K562 (cell line): ENCODE measurements around the gene CHST12. TPM values are rescaled to one million over a fixed set of nuclear protein-coding genes. Genes with fewer than 3 reads are reported as not detected.

Experiments used
- ATAC-seq: fragments of 200-7000 bp; cut with Tn5 transposase; 3 replicates; pipeline ENCODE4 v1.9.1; 2020; ENCODE audit warnings: moderate library complexity
- BruUV-seq: library from RNA; stranded (reverse); fragments of 400-500 nt; replicated peaks from 2 replicates; lab custom pipeline; 2021; lab: Mats Ljungman, UMichigan
- CTCF ChIA-PET: fragments of 300-600 bp; formaldehyde crosslinking; extraction: SDS; loops from one replicate; lab custom pipeline; 2021; ENCODE audit warnings: low intra/inter-chr PET ratio; lab: Yijun Ruan, JAX
- POLR2A ChIA-PET: fragments of 300-600, 350-650 bp; sonication (Branson Sonifier 250); formaldehyde crosslinking; extraction: SDS; loops from one replicate; lab custom pipeline; 2021; ENCODE audit warnings: antibody characterized with exemption, inconsistent platforms; lab: Yijun Ruan, JAX
- DNase-seq, 4 experiments: peaks; one replicate each; pipeline versions ENCODE4 v3.0.0 to v3.0.0-alpha.2; 2011 to 2018; ENCODE audit warnings: low spot score in 3 of 4, mixed read lengths in 3 of 4; ENCODE audit errors: extremely low read depth in 1 of 4
- FAIRE-seq: peaks from 2 replicates; lab custom pipeline; 2011; peaks lifted over from hg19 to GRCh38; lab: Jason Lieb, UNC
- H2AFZ ChIP-seq: 2 replicates; pipeline ENCODE4 v1.6.0; 2011; ENCODE audit warnings: low read depth, low read length, control low read depth, inconsistent platforms
- H3K27ac ChIP-seq: fragments of 200-600 bp; 3 replicates; pipeline ENCODE4 v1.8.0; 2011; ENCODE audit warnings: low read depth, mild to moderate bottlenecking, control low read depth, inconsistent platforms, low read length, moderate library complexity, mixed read lengths; ENCODE audit errors: extremely low read depth
- H3K27me3 ChIP-seq, 2 experiments: fragments of 300-600 bp in 1 of 2; 2 replicates in 1 of 2; 3 replicates in 1 of 2; pipeline versions ENCODE4 v1.6.0 to v1.8.0; 2011; ENCODE audit warnings: inconsistent platforms in 2 of 2, low read length in 2 of 2, mild to moderate bottlenecking in 1 of 2, mixed read lengths in 1 of 2, moderate library complexity in 1 of 2; ENCODE audit not compliant: control insufficient read depth in 2 of 2, insufficient read depth in 2 of 2
- H3K36me3 ChIP-seq: fragments of 300-600 bp; 3 replicates; pipeline ENCODE4 v1.8.0; 2011; ENCODE audit warnings: mild to moderate bottlenecking, low read length, inconsistent platforms; ENCODE audit not compliant: control insufficient read depth, insufficient read depth
- H3K4me1 ChIP-seq, 2 experiments: fragments of 200-600 bp in 1 of 2; replicated peaks in 1 of 2; 2 replicates in 1 of 2; 3 replicates in 1 of 2; pipeline versions ENCODE4 v1.5.1 to v1.8.0; 2011; ENCODE audit warnings: inconsistent platforms in 2 of 2, low read length in 2 of 2, mild to moderate bottlenecking in 1 of 2, mixed read lengths in 1 of 2, moderate library complexity in 1 of 2; ENCODE audit not compliant: control insufficient read depth in 2 of 2, insufficient read depth in 2 of 2
- H3K4me2 ChIP-seq: 2 replicates; pipeline ENCODE4 v1.6.1; 2011; ENCODE audit warnings: low read length, control low read depth, inconsistent platforms, mixed read lengths; ENCODE audit not compliant: insufficient read depth
- H3K4me3 ChIP-seq: fragments of 200-600 bp; sonication (generic), shearing (Covaris generic); 2 replicates; pipeline ENCODE4 v1.5.1; 2016; ENCODE audit warnings: control low read depth, inconsistent platforms
- H3K79me2 ChIP-seq: fragments of 200-600 bp; 3 replicates; pipeline ENCODE4 v1.8.0; 2011; ENCODE audit warnings: low read length, inconsistent platforms; ENCODE audit not compliant: control insufficient read depth, insufficient read depth
- H3K9ac ChIP-seq, 2 experiments: 2 replicates each; pipeline versions ENCODE4 v1.6.0 to v1.6.1; 2011; ENCODE audit warnings: low read depth in 2 of 2, low read length in 2 of 2, control low read depth in 1 of 2, inconsistent platforms in 1 of 2, mild to moderate bottlenecking in 1 of 2, mixed read lengths in 1 of 2; ENCODE audit not compliant: insufficient read depth in 1 of 2
- H3K9me1 ChIP-seq: one replicate; pipeline ENCODE4 v1.6.0; 2011; ENCODE audit warnings: inconsistent platforms, mild to moderate bottlenecking, low read length, moderate library complexity; ENCODE audit not compliant: control insufficient read depth, insufficient read depth
- H3K9me3 ChIP-seq: replicated peaks from 2 replicates; pipeline ENCODE4 v1.5.1; 2011; ENCODE audit warnings: low read depth, low read length, inconsistent platforms; ENCODE audit not compliant: control insufficient read depth, insufficient read depth
- H4K20me1 ChIP-seq: replicated peaks from 2 replicates; pipeline ENCODE4 v1.6.1; 2011; ENCODE audit warnings: low read length, inconsistent platforms, mixed read lengths; ENCODE audit not compliant: control insufficient read depth, insufficient read depth
- DMBX1 ChIP-seq: fragments of 250-450 bp; sonication (Bioruptor Pico); IDR thresholded peaks from 2 replicates; pipeline ENCODE4 v1.8.0; 2022; ENCODE audit warnings: inconsistent platforms, mild to moderate bottlenecking, moderate library complexity, borderline replicate concordance
- RAD51 ChIP-seq: fragments of 450-650 bp; IDR thresholded peaks from 2 replicates; pipeline ENCODE4 v1.7.1; 2016; ENCODE audit warnings: low read depth, mild to moderate bottlenecking, borderline replicate concordance
- YY1 ChIP-seq, 3 experiments: IDR thresholded peaks; 2 replicates each; pipeline ENCODE4 v1.6.1; 2011; ENCODE audit warnings: low read length in 2 of 3, mild to moderate bottlenecking in 2 of 3, moderate library complexity in 2 of 3, borderline replicate concordance in 1 of 3, control low read depth in 1 of 3, low read depth in 1 of 3; ENCODE audit not compliant: insufficient read depth in 3 of 3, insufficient replicate concordance in 2 of 3, control insufficient read depth in 1 of 3, insufficient read length in 1 of 3; ENCODE audit errors: extremely low read depth in 1 of 3
- ZNF24 ChIP-seq: fragments of 450-650 bp; IDR thresholded peaks from 2 replicates; pipeline ENCODE4 v1.6.1; 2016
- ZNF274 ChIP-seq: IDR thresholded peaks from 2 replicates; pipeline ENCODE4 v1.6.1; 2011; ENCODE audit warnings: low read depth, mild to moderate bottlenecking, low read length, moderate library complexity, borderline replicate concordance
- ZNF436 ChIP-seq: fragments of 250-450, 450-650 bp; sonication (Bioruptor Pico); formaldehyde crosslinking; IDR thresholded peaks from 2 replicates; pipeline ENCODE4 v1.7.0; 2020; ENCODE audit warnings: mild to moderate bottlenecking
- WGBS: fragments of 100-300 bp; shearing (Covaris generic); methylation state at CpG from one replicate; pipeline ENCODE4 v1.1.6; 2016; ENCODE audit warnings: low coverage, mixed read lengths; ENCODE audit not compliant: insufficient coverage; ENCODE audit errors: missing lambda C conversion rate; 5-methylcytosine and 5-hydroxymethylcytosine counted together
- in situ Hi-C: fragments of 300-500 bp; cut with MboI; formaldehyde crosslinking; loops from 4 replicates; pipeline ENCODE4 v1.15.0; 2018; ENCODE audit warnings: inconsistent platforms, mixed read lengths
- intact Hi-C: fragments of 100-400 bp; cut with micrococcal nuclease; formaldehyde crosslinking; loops from 2 replicates; pipeline ENCODE4 v1.14.2; 2022
- polyA plus RNA-seq, 8 experiments: library from polyadenylated mRNA; depleted of rRNA in 4 of 8; stranded (reverse) in 5 of 8; unstranded in 3 of 8; fragments of >200 nt; fragmentation: Nextera tagmentation in 2 of 8; fragmentation: Illumina TruSeq in 1 of 8; extraction: Ambion mirVana in 2 of 8; extraction: Trizol in 1 of 8; gene quantifications; 2 replicates each; pipeline versions ENCODE4 v1.2.1 to v1.2.3, GENCODE V29; 2011 to 2014; ENCODE audit warnings: inconsistent platforms in 1 of 8, missing spikeins in 1 of 8
- total RNA-seq, 7 experiments: library from RNA; depleted of rRNA in 6 of 7; stranded (reverse); fragments of >200 nt in 6 of 7; fragmentation: Illumina TruSeq in 2 of 7; extraction: Trizol in 2 of 7; gene quantifications; 2 replicates each; pipeline versions ENCODE4 v1.2.1 to v1.2.3, GENCODE V29; 2011 to 2021; ENCODE audit warnings: low replicate concordance in 1 of 7
- TF ChIP-seq, protein P1 (sequence below), 2 experiments: IDR thresholded peaks; 2 replicates each; pipeline ENCODE4 v1.6.1; 2011; ENCODE audit warnings: borderline replicate concordance in 1 of 2, control low read depth in 1 of 2, low read depth in 1 of 2, low read length in 1 of 2, mild to moderate bottlenecking in 1 of 2, mixed read lengths in 1 of 2, moderate library complexity in 1 of 2; ENCODE audit not compliant: insufficient read depth in 1 of 2, insufficient read length in 1 of 2, poor library complexity in 1 of 2, severe bottlenecking in 1 of 2; ENCODE audit errors: extremely low read depth in 1 of 2
- TF ChIP-seq, protein P2 (sequence below): fragments of 450-650 bp; IDR thresholded peaks from one replicate; pipeline ENCODE4 v1.6.1; 2018; ENCODE audit warnings: mild to moderate bottlenecking, moderate library complexity; ENCODE audit not compliant: partially characterized antibody
- TF ChIP-seq, protein P3 (sequence below): fragments of 250-450 bp; sonication (Bioruptor Pico); IDR thresholded peaks from 2 replicates; pipeline ENCODE4 v1.5.0; 2022; ENCODE audit warnings: mild to moderate bottlenecking
- TF ChIP-seq, protein P4 (sequence below): fragments of 450-650 bp; IDR thresholded peaks from 2 replicates; pipeline ENCODE4 v1.6.1; 2017; ENCODE audit warnings: antibody characterized with exemption
- TF ChIP-seq, protein P5 (sequence below): fragments of 450-650 bp; IDR thresholded peaks from 2 replicates; pipeline ENCODE4 v1.6.1; 2014; ENCODE audit warnings: low read depth, mild to moderate bottlenecking, moderate library complexity, borderline replicate concordance
- TF ChIP-seq, protein P6 (sequence below): fragments of 250-450 bp; sonication (Bioruptor Pico); IDR thresholded peaks from 2 replicates; pipeline ENCODE4 v1.6.1; 2021; ENCODE audit warnings: mild to moderate bottlenecking

The CHST12 gene
- total and polyA plus RNA-seq, 9 of the 15 experiments (the other 6 are each of a cell fraction or from before 2014, with no cell fraction given), result 0.18 to 19.8 (median 3.6) TPM

DNA sequence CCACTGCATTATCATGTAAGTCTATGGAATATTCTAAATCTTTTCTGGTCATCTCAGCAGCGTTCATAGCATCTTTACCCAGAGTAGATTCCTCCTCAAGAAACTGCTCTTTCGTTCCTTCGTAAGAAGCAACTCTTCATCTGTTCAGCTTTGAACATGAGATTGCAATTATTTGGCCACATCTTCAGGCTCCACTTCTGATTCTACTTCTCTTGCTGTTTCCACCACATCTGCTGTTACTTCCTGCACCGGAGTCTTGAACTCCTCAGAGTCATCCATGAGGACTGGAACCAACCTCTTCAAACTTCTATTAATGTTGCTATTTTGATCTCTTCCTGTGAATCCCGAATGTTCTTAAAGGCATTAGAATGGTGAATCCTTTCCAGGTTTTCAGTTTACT lies 12.7 kb downstream of the CHST12 start:
- in situ Hi-C loops, result no loop called here
- TF ChIP-seq, protein P1, sequence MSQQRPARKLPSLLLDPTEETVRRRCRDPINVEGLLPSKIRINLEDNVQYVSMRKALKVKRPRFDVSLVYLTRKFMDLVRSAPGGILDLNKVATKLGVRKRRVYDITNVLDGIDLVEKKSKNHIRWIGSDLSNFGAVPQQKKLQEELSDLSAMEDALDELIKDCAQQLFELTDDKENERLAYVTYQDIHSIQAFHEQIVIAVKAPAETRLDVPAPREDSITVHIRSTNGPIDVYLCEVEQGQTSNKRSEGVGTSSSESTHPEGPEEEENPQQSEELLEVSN (IDR thresholded peaks at IDR 0.05; ENCODE audit: borderline replicate concordance in 1 of 2, extremely low read depth in 1 of 2, insufficient read depth in 1 of 2, insufficient read length in 1 of 2, low read depth in 1 of 2, low read length in 1 of 2, poor library complexity in 1 of 2, severe bottlenecking in 1 of 2), result no peak
- TF ChIP-seq ZNF436 (CRISPR knock-in tag), result no peak
- TF ChIP-seq, protein P2, sequence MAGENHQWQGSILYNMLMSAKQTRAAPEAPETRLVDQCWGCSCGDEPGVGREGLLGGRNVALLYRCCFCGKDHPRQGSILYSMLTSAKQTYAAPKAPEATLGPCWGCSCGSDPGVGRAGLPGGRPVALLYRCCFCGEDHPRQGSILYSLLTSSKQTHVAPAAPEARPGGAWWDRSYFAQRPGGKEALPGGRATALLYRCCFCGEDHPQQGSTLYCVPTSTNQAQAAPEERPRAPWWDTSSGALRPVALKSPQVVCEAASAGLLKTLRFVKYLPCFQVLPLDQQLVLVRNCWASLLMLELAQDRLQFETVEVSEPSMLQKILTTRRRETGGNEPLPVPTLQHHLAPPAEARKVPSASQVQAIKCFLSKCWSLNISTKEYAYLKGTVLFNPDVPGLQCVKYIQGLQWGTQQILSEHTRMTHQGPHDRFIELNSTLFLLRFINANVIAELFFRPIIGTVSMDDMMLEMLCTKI, result no peak
- TF ChIP-seq, protein P3, sequence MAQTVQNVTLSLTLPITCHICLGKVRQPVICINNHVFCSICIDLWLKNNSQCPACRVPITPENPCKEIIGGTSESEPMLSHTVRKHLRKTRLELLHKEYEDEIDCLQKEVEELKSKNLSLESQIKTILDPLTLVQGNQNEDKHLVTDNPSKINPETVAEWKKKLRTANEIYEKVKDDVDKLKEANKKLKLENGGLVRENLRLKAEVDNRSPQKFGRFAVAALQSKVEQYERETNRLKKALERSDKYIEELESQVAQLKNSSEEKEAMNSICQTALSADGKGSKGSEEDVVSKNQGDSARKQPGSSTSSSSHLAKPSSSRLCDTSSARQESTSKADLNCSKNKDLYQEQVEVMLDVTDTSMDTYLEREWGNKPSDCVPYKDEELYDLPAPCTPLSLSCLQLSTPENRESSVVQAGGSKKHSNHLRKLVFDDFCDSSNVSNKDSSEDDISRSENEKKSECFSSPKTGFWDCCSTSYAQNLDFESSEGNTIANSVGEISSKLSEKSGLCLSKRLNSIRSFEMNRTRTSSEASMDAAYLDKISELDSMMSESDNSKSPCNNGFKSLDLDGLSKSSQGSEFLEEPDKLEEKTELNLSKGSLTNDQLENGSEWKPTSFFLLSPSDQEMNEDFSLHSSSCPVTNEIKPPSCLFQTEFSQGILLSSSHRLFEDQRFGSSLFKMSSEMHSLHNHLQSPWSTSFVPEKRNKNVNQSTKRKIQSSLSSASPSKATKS (CRISPR knock-in tag), result no peak
- no peak for TF ChIP-seq ZNF24
- no peak for TF ChIP-seq ZNF274
- TF ChIP-seq DMBX1, result no peak
- TF ChIP-seq, protein P4, sequence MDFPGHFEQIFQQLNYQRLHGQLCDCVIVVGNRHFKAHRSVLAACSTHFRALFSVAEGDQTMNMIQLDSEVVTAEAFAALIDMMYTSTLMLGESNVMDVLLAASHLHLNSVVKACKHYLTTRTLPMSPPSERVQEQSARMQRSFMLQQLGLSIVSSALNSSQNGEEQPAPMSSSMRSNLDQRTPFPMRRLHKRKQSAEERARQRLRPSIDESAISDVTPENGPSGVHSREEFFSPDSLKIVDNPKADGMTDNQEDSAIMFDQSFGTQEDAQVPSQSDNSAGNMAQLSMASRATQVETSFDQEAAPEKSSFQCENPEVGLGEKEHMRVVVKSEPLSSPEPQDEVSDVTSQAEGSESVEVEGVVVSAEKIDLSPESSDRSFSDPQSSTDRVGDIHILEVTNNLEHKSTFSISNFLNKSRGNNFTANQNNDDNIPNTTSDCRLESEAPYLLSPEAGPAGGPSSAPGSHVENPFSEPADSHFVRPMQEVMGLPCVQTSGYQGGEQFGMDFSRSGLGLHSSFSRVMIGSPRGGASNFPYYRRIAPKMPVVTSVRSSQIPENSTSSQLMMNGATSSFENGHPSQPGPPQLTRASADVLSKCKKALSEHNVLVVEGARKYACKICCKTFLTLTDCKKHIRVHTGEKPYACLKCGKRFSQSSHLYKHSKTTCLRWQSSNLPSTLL, result no peak
- TF ChIP-seq YY1 (IDR thresholded peaks at IDR 0.05; ENCODE audit: borderline replicate concordance in 1 of 3, control insufficient read depth in 1 of 3, extremely low read depth in 1 of 3, insufficient read depth in 3 of 3, insufficient read length in 1 of 3, insufficient replicate concordance in 2 of 3, low read depth in 1 of 3, low read length in 2 of 3), result no peak
- TF ChIP-seq, protein P5, sequence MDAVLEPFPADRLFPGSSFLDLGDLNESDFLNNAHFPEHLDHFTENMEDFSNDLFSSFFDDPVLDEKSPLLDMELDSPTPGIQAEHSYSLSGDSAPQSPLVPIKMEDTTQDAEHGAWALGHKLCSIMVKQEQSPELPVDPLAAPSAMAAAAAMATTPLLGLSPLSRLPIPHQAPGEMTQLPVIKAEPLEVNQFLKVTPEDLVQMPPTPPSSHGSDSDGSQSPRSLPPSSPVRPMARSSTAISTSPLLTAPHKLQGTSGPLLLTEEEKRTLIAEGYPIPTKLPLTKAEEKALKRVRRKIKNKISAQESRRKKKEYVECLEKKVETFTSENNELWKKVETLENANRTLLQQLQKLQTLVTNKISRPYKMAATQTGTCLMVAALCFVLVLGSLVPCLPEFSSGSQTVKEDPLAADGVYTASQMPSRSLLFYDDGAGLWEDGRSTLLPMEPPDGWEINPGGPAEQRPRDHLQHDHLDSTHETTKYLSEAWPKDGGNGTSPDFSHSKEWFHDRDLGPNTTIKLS, result no peak
- no peak for TF ChIP-seq RAD51
- TF ChIP-seq, protein P6, sequence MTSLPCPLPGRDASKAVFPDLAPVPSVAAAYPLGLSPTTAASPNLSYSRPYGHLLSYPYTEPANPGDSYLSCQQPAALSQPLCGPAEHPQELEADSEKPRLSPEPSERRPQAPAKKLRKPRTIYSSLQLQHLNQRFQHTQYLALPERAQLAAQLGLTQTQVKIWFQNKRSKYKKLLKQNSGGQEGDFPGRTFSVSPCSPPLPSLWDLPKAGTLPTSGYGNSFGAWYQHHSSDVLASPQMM (CRISPR knock-in tag), result no peak

More for the DNA sequence above, 12.7 kb downstream of the CHST12 start:
- Histone ChIP-seq H4K20me1 (no peaks in the 10 kb centered on the region), H3K27ac (no peak overlapping the region), H3K4me3 (no peak overlapping the region), H3K27me3 (no peaks in the 10 kb centered on the region), H3K4me2 (no peak overlapping the region), H3K4me1 (peaks cover 19 to 20% of the 10 kb centered on the region in 2 experiments; a peak in 4 of 5 replicates), H3K9me1 (no peaks in the 10 kb centered on the region), H3K79me2 (peaks cover 14% of the 10 kb centered on the region; the same call in 1 of the 3 replicates), H2AFZ (no peak overlapping the region), H3K36me3 (no peaks in the 10 kb centered on the region), H3K9ac (no peak overlapping the region), H3K9me3 (no peaks in the 10 kb centered on the region)
- ChIA-PET POLR2A (no interaction called here), CTCF (no interaction called here)
- intact Hi-C loops, result no loop called here
- no peak for FAIRE-seq
- no peak for DNase-seq
- no TSS peak for BruUV-seq
- ATAC-seq, result no peak
- WGBS, result 78% methylated on average over 5 of the region's 5 CpGs
